GM12801 (cell line): ENCODE data around the gene RCSD1.

Experiments
- CTCF ChIP-seq: IDR thresholded peaks from one replicate; pipeline ENCODE4 v1.5.1; 2011; ENCODE audit warnings: control low read depth; ENCODE audit not compliant: insufficient read length; ENCODE audit errors: extremely low read depth

The RCSD1 gene

GRCh38 chr1:167666416-167666815 is 36.4 kb downstream of the RCSD1 start:
- TF ChIP-seq CTCF, result no peak

- TF ChIP-seq CTCF, result no peak
Observed at GRCh38 chr1:167667536-167667935, 37.5 kb downstream of the RCSD1 start.

GRCh38 chr1:167668108-167668507 is 38.1 kb downstream of the RCSD1 start:
- TF ChIP-seq CTCF, result no peak

GRCh38 chr1:167669209-167670124 is 39.4 kb downstream of the RCSD1 start:
- no peak for TF ChIP-seq CTCF

- TF ChIP-seq CTCF, result no peak
Observed at GRCh38 chr1:167670563-167670962, 40.5 kb downstream of the RCSD1 start.

- TF ChIP-seq CTCF, result no peak
Observed at GRCh38 chr1:167671727-167672511, 41.9 kb downstream of the RCSD1 start.

- no peak for TF ChIP-seq CTCF
Observed at GRCh38 chr1:167672831-167673230, 42.8 kb downstream of the RCSD1 start.
